ENCODE measurements around the gene LANCL1.

- no peak for TF ChIP-seq POLR2A (IDR thresholded peaks at IDR 0.05)
- TF ChIP-seq, protein P1, sequence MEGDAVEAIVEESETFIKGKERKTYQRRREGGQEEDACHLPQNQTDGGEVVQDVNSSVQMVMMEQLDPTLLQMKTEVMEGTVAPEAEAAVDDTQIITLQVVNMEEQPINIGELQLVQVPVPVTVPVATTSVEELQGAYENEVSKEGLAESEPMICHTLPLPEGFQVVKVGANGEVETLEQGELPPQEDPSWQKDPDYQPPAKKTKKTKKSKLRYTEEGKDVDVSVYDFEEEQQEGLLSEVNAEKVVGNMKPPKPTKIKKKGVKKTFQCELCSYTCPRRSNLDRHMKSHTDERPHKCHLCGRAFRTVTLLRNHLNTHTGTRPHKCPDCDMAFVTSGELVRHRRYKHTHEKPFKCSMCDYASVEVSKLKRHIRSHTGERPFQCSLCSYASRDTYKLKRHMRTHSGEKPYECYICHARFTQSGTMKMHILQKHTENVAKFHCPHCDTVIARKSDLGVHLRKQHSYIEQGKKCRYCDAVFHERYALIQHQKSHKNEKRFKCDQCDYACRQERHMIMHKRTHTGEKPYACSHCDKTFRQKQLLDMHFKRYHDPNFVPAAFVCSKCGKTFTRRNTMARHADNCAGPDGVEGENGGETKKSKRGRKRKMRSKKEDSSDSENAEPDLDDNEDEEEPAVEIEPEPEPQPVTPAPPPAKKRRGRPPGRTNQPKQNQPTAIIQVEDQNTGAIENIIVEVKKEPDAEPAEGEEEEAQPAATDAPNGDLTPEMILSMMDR (IDR thresholded peaks at IDR 0.05), result no peak
Measured at GRCh38 chr2:210392469-210392881, 84.1 kb downstream of the LANCL1 start.
